ENCODE measurements around the gene PIGX.

PIGX gene
- total RNA-seq = 14.5 to 15.9 reads per million in 2 donors

DNA sequence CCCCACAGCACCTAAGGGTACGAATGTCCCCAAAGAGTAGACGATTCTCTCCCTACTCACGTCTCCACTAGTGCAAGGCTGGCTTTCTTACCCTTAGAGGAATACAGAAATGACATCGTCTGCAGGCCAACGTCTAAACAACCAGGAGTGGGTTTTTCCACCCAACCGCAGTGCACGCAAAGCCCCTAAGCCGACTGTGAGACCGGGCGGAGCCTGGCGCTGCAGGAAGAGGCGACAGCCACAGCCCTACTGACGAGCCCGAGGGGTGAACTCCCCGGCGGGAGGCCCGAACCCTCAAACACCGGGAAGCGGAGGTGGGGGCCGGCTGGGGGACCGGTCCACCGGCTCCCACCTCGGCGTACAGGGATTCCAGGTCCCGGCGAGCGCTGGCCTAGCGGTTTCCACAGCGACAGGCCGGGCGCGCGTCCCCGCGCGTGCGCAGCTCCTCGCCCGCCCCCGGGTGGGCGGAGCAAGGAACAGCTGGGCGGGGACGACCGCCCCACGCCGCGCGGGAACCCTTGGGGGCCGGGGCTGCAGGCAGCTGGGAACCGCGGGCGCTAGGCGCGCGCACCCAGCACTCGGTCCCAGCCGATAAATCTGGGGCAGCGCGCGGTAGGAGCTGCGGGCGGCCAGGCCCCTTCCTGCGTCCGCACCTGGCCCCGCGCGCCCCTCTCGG, at the start of gene PIGX, which contains the start of gene CEP19:
Gene PIGX, plus strand, starts transcription at position 540 of the 676 bp plus-strand sequence.
Gene CEP19, minus strand, starts transcription at position 413 of the 676 bp plus-strand sequence. CDS start 3,593 bp downstream, outside the sequence.
- peak; percentile 75 to 98 (median 89) for DNase-seq

DNA sequence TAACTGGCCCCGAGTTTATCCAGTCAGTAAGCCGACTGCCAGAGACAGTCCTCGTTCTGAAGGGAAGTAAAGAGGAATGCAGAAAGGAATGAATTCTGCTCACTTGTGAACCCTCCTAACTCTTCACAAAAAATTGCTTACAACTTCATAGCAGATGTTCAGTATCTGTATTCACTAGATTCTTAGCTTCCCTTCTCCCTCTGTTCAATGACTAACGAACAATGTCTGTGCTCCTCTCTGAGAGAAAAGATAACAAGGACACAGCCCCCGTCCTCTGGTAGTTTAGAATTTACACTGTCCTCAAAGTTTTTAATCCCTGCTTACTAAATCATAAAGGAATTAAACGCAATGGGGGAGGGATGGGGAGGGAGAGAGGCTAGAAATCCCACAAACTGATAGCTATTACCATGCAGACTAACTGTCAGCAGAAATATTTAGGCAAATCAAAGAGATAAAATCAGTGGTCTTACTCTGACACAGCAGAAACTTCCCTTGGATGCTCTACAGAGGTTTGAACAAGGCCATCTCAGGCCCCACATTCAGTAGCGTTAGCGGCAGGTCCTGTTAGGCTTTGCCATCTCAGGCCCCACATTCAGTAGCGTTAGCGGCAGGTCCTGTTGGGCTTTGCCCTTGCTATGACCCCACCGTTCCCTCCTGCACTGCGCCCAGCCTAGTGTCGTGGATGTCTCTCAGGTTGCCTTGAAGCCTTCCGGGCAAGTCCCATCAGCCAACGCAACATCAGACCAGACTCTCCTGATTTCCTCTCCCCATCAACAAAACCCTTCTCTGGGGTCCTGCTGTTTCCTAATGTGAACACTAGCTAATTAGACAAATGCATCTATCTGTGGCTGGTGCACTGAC, 49.2 kb upstream of the PIGX start:
- peak in 1 of 5 experiments; percentile 31 for DNase-seq

DNA sequence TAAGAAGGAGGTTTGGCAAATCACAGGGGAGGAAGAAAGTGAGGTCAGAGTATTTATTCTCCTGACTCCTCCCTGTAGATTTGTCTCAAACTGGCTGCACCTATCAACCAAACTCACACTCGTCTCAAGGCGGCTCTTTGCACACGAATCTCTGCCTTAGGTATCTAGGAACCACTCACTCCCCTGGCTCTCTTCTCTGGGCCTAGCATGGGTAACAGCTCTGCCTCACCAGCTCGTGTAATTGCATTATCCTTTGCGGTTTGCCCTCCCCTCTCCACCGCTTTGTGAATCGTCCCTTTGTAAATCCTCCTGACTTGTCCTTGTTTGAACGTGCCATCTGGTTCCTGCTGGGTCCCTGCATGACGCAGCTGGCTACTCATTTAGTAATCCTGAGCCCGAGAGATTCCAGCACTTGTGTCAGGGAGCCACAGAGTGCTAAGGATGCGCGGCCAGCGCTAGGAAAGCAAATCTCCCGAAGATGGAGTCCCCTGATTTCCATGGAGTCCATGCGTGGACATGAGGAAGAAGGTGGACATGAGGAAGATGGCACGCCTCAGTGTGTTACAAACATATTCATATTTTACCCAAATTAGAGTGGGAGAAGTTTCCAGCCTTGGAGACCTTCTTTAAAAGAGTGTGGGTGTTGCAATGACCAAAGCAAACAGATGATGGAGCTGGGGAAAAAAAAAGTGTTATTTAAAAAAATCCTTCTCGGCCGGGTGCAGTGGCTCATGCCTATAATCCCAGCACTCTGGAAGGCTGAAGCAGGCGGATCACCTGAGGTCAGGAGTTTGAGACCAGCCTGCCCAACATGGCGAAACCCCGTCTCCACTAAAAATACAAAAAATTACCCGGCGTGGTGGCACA, 45.9 kb upstream of the PIGX start:
- no peak for DNase-seq

DNA sequence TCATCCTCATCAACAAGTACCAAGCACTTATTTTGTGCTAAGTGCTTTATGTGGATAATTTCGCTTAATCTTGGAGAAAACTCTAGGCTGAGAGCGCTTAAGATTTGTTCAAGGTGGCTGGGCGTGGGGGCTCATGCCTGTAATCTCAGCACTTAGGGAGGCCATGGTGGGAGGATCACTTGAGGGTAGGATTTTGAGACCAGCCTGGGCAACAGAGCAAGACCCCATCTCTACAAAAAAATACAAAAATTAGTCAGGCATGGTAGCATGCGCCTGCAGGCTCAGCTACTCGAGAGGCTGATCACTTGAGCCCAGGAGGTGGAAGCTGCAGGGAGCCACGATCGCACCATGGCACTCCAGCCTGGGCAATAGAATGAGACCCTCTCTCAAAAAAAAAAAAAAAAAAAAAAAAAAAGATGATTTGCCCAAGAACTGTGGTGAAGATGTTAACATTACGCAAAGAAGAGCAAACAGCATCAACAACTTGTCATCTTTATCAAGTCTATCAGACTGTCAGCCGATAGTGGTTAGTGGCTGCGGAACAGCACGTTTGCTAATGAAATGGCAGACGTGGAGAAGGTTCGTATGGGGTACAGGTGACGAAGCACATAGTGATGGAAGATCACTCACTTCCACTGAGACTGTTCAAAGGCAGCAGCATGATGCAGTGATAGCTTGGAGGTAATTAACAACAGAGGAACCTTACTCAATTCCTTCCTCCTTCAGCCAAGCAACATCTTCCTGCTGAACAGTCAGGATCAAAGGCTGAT, 44.9 kb upstream of the PIGX start:
- peak in 1 of 5 experiments; percentile 42 for DNase-seq

DNA sequence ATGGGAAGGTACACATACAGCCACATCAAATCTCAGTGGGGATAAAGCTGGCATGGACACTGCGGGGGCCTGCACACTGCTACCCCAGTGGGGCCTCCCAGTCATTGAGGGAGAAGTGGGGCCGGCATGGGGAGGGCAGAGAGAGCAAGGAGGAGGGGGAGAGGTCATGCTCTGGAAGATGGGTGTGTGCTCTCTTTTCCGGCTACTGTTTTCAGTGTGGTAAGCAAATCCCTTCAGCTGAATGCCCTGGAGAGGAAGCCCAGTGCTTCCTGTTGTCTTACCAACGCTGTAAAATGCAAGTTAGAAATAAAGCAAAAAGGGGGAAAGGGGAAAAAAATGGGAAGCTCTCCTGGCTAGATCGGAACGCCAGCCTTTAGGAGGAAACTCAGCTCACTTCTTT, 41.8 kb upstream of the PIGX start:
- peak in 1 of 5 experiments; percentile 43 for DNase-seq

DNA sequence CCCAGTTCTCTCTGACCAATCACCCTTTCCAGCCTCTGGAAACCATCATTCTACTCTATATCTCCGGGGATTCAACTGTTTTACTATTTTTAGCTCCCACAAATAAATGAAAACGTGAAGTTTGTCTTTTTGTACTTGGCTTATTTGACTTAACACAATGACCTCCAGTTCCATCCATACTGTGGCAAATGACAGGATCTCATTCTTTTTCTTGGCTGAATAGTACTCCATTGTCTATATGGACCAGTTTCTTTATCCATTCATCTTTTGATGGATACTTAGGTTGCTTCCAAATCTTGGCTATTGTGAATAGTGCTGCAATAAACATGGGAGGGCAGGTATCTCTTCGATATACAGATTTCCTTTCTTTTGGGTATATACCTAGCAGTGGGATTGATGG, 38.5 kb upstream of the PIGX start:
- DNase-seq = no peak

DNA sequence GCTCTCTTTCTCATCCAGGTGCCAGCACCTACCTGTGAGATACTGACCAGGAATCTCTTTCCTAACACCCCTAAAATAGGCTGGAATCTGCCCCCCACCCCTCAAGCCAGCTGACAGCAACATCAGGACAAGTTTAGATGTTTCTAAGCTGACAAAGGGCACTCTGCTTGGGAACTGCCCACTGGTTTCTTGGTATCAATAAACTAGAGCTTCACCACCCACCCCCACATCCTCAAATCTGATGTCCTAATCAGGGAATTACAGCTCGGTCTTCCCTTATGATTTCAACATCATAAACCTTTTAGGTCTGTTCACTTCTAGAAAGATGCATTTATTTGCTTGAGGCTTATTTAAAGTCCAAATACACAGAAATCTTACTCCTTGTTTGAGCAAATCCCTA, 34.8 kb upstream of the PIGX start:
- DNase-seq = no peak

DNA sequence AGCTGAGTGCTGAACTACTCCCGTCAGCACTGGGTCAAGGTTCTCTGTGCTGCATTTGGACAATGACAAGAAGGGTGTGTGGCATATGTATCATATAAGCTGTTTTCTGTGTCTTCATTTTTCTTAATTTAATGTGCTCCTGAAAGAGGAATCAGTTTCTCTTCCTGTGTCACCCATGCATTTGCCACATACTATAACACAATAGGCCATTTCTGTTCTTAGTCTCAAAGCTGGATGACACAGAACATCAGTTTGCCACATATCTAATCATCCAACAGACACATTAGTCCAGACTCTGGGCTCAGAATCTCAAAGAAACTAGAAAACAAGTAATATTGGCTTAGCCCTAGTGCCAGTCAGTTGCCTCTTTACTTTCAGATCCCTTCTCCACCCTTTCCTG, 34.2 kb upstream of the PIGX start:
- DNase-seq = no peak

DNA sequence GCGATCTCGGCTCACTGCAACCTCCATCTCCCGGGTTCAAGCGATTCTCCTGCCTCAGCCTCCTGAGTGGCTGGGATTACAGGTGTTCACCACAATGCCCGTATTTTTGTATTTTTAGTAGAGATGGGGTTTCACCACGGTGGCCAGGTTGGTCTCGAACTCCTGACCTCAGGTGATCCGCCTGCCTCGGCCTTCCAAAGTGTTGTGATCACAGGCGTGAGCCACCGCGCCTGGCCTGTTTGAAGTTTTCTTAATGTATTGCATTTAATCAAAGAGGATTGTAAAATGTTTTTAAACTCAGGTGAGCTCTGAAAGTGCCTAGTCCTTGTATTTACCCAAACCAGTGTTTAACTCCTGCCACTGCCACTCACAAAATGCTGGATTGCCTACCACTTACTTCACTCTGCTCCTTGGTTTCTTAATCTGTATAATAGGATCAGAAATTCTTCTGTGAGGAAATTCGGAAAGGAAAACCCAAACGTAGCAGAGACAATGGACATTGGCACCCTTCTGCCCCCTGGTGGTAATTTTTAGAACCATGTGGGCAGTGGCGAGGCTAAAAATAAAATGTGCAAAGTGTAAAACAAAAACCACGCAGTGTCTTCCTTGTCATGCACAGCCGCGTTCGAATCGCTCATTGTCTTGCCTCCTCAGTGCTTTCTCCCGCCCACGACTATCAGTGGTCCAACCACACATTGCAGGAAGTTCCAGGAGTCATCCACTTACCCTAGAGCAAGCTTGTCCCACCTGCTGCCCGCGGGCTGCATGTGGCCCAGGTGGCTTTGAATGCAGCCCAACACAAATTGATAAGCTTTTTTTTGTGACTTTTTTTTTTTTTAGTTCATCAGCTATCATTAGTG, 27.4 kb upstream of the PIGX start:
- peak in 4 of 5 experiments; percentile 46 to 84 (median 49) for DNase-seq

DNA sequence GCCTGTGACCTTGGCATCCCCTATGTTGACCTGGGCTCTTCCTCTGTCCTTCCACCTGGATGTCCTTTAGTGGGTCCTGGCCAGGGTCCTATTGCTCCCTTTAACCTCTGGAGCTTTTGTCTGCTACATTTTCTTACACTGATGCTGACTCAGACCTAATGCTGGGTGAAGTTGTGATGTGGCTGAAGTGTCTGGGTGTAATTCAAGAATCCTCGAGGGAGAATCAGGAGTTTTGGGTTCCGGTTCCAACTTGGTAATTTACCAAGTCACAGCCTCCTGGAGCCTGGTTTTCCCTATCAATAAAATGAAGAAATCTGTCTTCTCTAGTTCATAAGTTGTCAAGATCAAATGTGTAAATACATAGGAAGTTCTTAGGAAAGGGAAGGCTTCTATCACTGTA, 25.7 kb upstream of the PIGX start:
- DNase-seq = no peak

DNA sequence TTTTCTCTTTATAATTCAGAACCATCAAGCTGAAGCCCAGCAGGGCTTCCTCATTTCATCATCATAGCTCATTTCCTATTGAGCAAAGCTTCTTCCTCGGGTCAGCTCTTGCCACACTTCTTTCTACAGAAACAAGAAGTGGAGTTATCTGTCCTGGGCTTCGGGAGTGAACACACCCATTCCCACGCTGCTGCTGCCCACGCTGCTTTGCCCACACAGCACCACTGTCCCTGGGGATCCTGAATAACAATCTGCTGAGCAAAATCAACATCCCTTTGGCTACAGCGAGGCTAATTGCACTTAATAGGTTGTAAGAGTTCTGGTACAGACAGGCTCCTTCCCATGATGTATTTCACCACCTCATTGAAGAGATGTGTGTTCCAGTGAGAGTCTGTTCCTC, 23.8 kb upstream of the PIGX start:
- no peak for DNase-seq

DNA sequence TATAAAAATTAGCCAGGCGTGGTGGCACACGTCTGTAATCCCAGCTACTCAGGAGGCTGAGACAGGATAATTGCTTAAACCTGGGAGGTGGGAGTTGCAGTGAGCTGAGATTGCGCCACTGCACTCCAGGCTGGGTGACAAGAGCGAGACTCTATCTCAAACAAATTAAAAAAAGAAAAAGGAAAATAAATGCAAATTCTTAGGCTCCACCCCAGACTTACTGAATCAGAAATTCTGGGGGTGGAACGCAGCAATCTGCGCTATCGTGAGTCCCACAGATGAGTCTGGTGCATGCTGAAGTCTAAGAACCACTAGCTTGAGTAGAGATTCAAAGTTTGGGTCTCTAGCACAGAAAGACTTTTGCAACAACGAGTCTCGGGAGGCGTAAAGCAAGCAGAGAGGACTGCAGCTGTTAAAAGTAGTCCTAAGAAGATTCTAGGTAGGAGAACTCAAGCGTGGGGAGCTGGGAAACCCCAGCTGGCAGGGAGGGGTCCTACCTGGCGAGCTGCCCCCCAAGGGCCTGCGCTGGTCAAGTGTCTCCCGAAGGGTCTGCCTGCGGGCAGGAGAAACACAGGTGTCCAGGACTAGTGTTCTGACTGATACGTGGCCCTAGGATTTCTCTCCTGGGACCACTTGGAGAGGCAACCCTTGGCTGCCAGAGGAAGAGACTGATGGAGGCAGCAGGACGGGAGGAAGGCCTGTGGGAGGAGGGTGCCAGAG, 22.1 kb upstream of the PIGX start:
- DNase-seq = no peak

DNA sequence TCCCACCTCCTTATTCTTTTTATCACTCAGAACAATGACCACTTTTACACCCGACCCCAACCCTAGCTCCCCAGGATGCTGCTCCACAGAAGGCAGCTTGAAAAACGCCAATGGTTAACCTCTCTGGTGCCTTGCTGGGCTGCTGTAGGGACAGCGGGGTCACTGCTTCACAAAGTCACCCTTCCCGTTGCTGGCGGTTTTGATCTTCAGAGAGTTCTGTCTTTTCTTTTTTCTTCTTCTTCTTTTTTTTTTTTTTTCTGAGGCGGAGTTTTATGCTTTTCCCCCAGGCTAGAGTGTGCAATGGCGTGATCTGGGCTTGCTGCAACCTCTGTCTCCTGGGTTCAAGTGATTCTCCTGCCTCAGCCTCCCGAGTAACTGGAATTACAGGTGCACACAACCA, 20.8 kb upstream of the PIGX start:
- DNase-seq = no peak

DNA sequence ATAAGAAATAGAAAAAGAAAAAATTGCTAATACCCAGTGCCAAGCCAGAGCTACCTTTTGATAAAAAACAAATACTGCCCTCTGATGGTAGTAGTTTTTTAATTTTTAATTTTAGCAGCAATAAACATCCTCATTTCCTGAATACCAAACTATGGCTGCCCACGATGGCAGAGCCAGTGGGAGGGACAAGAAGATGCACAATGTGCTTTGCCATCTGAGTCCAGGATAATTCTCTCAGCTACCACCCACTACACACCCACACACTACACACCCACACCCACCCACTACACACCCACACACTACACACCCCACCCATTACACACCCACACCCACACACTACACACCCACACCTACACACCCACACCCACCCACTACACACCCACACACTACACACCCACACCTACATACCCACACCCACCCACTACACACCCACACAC, 18.0 kb upstream of the PIGX start:
- DNase-seq = peak in 2 of 5 experiments; percentile 29 to 57

DNA sequence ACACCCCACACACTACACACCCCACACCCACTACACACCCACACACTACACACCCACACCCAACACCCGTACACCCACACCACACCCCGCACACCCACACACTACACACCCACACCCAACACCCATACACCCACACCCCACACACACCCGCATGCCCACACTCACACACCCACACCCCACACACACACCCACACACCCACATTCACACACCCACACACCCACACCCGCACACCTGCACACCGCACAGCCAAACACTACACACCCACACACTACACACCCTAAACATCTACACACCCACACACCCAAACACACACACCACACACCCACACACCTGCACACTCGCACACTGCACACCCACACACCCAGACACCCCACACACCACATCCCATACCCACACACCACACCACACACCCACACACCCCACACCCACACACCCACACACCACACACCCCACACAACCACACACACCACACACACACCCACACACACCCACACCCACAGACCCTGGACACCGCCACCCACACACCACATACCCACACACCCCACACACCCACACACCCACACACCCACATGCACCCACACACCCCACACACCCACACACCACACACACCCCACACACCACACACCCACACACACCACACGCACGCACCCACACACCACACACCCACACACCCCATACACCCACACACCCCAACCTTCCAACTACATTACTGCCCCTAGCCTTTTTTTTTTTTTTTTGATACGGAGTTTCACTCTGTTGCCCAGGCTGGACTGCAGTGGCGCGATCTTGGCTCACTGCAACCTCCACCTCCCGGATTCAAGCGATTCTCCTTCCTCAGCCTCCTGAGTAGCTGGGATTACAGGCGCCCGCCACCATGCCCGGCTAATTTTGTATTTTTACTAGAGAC, 17.0 kb upstream of the PIGX start:
- DNase-seq = peak in 2 of 5 experiments; percentile 6 to 50

DNA sequence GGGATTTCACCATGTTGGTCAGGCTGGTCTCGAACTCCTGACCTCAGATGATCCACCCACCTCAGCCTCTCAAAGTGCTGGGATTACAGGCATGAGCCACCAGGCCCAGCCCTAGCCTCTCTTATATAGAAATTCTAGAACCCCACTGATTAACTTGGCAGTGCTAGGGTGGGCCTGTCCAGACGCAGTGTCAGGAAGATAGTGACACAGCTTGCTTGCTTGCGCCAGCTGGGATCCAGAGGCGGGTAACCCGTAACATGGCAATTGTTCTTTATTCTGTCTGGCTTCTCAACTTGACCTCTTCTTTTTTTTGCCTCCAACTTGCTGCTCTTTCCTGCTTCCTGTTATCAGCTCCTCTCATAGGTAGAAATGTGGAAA, 16.3 kb upstream of the PIGX start:
- no peak for DNase-seq

DNA sequence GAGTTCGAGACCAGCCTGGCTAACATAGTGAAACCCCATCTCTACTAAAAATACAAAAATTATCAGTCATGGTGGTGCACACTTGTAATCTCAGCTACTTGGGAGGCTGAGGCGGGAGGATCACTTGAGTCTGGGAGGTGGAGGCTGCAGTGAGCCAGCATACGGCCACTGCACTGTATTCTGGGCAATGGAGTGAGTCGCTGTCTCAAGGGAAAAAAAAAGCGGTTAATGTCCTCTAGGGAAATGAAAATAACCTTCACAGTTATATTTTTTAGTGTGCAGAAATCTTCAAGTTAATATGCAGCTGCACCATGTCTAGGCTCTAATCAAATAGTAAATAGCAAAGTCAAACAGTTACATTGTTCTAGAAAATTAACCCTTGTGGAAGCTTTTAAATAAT, 14.9 kb upstream of the PIGX start:
- DNase-seq = no peak

DNA sequence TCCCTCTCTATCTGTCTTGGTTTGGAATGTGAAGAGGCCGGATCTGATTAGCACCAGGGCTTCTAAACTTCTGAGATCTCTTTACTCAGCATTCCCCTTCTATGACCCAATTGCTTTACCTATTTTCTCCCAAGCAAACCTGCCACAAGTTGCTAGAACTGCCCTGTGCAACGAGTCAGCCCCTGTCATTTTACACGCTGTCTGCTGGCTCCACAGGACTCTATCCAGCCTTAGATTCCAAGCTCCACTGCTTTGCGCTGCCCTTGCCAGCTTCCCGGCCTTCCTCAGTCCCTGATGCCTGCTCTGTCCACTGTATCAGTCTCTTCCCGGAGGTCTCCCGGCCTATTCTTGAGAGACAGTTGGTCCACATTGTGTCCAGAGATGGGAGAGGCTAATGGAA, 12.4 kb upstream of the PIGX start:
- no peak for DNase-seq

DNA sequence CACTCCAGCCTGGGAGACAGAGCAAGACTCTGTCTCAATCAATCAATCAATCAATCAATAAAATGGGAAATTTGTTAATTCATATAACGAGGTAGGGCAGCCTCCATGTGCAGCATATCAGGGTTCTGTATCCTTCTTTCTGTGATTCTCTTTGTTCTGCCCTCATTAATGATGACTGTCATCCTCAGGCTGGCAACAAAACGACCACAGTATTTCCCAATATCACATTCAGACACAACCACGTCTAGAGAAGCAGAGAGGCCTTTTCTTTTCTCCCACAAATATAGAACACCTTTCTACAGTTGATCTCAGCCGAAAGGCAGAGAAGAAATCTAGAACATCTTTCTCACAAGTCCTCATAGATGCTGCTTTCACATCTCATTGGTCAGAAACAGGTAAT, 11.4 kb upstream of the PIGX start:
- DNase-seq = no peak
